Endothelial cell of umbilical vein (primary cell): ENCODE measurements around the gene ABCA1. TPM values are rescaled to one million over a fixed set of nuclear protein-coding genes. Genes with fewer than 3 reads are reported as not detected.
A peak's percentile ranks its signal among the peaks of the same experiment; 100 is the strongest.

Source experiments
- BruUV-seq: library from RNA; stranded (reverse); fragments of 400-500 nt; replicated peaks from 2 replicates; lab custom pipeline; 2021; lab: Mats Ljungman, UMichigan
- CTCF ChIA-PET: fragments of 300-600, 350-600 bp; sonication (Branson Sonifier 250); formaldehyde crosslinking; loops from one replicate; lab custom pipeline; 2021; ENCODE audit warnings: antibody characterized with exemption, inconsistent platforms; lab: Charles Lee
- POLR2A ChIA-PET: fragments of 300-600, 350-600 bp; sonication (Branson Sonifier 250); formaldehyde crosslinking; loops from one replicate; lab custom pipeline; 2021; ENCODE audit warnings: antibody characterized with exemption, inconsistent platforms; lab: Charles Lee
- DNase-seq: peaks from one replicate; pipeline ENCODE4 v3.0.0-alpha.2; 2011; ENCODE audit warnings: low read depth, low spot score
- FAIRE-seq: peaks from 2 replicates; lab custom pipeline; 2011; peaks lifted over from hg19 to GRCh38; lab: Jason Lieb, UNC
- H2AFZ ChIP-seq: 2 replicates; pipeline ENCODE4 v1.6.0; 2012; ENCODE audit warnings: low read depth, low read length, control low read depth, inconsistent platforms
- H3K27ac ChIP-seq: 2 replicates; pipeline ENCODE4 v1.5.1; 2011; ENCODE audit warnings: low read depth, mild to moderate bottlenecking, control low read depth, low read length, moderate library complexity; ENCODE audit not compliant: insufficient read depth
- H3K27me3 ChIP-seq, 2 experiments: 2 replicates each; pipeline versions ENCODE4 v1.6.0 to v1.6.1; 2011; ENCODE audit warnings: low read length in 2 of 2, mixed read lengths in 1 of 2; ENCODE audit not compliant: control insufficient read depth in 2 of 2, insufficient read depth in 2 of 2
- H3K36me3 ChIP-seq, 2 experiments: 2 replicates in 1 of 2; 3 replicates in 1 of 2; pipeline ENCODE4 v1.5.1; 2011; ENCODE audit warnings: low read length in 2 of 2, mild to moderate bottlenecking in 1 of 2, moderate library complexity in 1 of 2; ENCODE audit not compliant: control insufficient read depth in 2 of 2, insufficient read depth in 2 of 2; ENCODE audit errors: extremely low read depth in 1 of 2
- H3K4me1 ChIP-seq: 3 replicates; pipeline ENCODE4 v1.5.1; 2011; ENCODE audit warnings: mild to moderate bottlenecking, low read length; ENCODE audit not compliant: control insufficient read depth, insufficient read depth; ENCODE audit errors: extremely low read depth
- H3K4me2 ChIP-seq: 2 replicates; pipeline ENCODE4 v1.6.1; 2011; ENCODE audit warnings: low read length, control low read depth, mixed read lengths; ENCODE audit not compliant: insufficient read depth
- H3K4me3 ChIP-seq, 3 experiments: fragments of 200-600 bp in 1 of 3; sonication (generic), shearing (Covaris generic) in 1 of 3; replicated peaks in 1 of 3; 2 replicates each; pipeline ENCODE4 v1.5.1; 2011 to 2016; ENCODE audit warnings: control low read depth in 3 of 3, low read length in 3 of 3, mild to moderate bottlenecking in 2 of 3, inconsistent platforms in 1 of 3, low read depth in 1 of 3, moderate library complexity in 1 of 3; ENCODE audit not compliant: insufficient read depth in 1 of 3
- H3K79me2 ChIP-seq: 2 replicates; pipeline ENCODE4 v1.6.0; 2012; ENCODE audit warnings: low read length, inconsistent platforms; ENCODE audit not compliant: control insufficient read depth, insufficient read depth
- H3K9ac ChIP-seq: replicated peaks from 2 replicates; pipeline ENCODE3; 2011; ENCODE audit warnings: low read length, control low read depth; ENCODE audit not compliant: insufficient read depth; ENCODE audit errors: extremely low read depth
- H3K9me1 ChIP-seq: replicated peaks from 3 replicates; pipeline ENCODE4 v1.6.0; 2011; ENCODE audit warnings: mild to moderate bottlenecking, low read length; ENCODE audit not compliant: control insufficient read depth, insufficient read depth; ENCODE audit errors: extremely low read depth
- H3K9me3 ChIP-seq: replicated peaks from 2 replicates; pipeline ENCODE4 v1.5.1; 2012; ENCODE audit warnings: low read length, inconsistent platforms; ENCODE audit not compliant: control insufficient read depth, insufficient read depth
- H4K20me1 ChIP-seq: replicated peaks from 2 replicates; pipeline ENCODE3; 2011; ENCODE audit warnings: mild to moderate bottlenecking, low read length; ENCODE audit not compliant: control insufficient read depth, insufficient read depth; ENCODE audit errors: extremely low read depth
- EZH2 ChIP-seq: IDR thresholded peaks from 2 replicates; pipeline ENCODE4 v1.6.1; 2012; ENCODE audit warnings: borderline replicate concordance, low read depth, mild to moderate bottlenecking, moderate library complexity, low read length, inconsistent platforms; ENCODE audit not compliant: severe bottlenecking
- FOS ChIP-seq: IDR thresholded peaks from 2 replicates; pipeline ENCODE4 v1.6.1; 2011; ENCODE audit warnings: mild to moderate bottlenecking, low read length, moderate library complexity, borderline replicate concordance; ENCODE audit not compliant: insufficient read depth
- GATA2 ChIP-seq: IDR thresholded peaks from 2 replicates; pipeline ENCODE4 v1.7.0; 2011; ENCODE audit warnings: low read depth, mild to moderate bottlenecking, moderate library complexity, mixed read lengths, low read length; ENCODE audit not compliant: insufficient read length, insufficient read depth
- JUN ChIP-seq: IDR thresholded peaks from 2 replicates; pipeline ENCODE4 v1.6.1; 2011; ENCODE audit warnings: borderline replicate concordance, low read depth; ENCODE audit not compliant: insufficient read length, insufficient read depth
- MAX ChIP-seq: IDR thresholded peaks from 2 replicates; pipeline ENCODE4 v1.6.1; 2011; ENCODE audit not compliant: insufficient read depth, insufficient read length
- MYC ChIP-seq: IDR thresholded peaks from one replicate; pipeline ENCODE4 v1.6.1; 2011; ENCODE audit warnings: mild to moderate bottlenecking, low read depth, low read length
- POLR2A ChIP-seq: IDR thresholded peaks from 2 replicates; pipeline ENCODE4 v1.6.1; 2012; ENCODE audit warnings: low read depth, mild to moderate bottlenecking, control low read depth, low read length
- POLR2AphosphoS5 ChIP-seq: IDR thresholded peaks from 2 replicates; pipeline ENCODE4 v1.6.1; 2012; ENCODE audit warnings: low read depth, mild to moderate bottlenecking, control low read depth, low read length, moderate library complexity; ENCODE audit not compliant: insufficient read depth
- dilution Hi-C: fragments of 300-500 bp; cut with MboI; formaldehyde crosslinking; loops from one replicate; pipeline ENCODE4 v1.15.0; 2019; ENCODE audit warnings: low sequenced_read_pairs; ENCODE audit not compliant: extremely low pct_ligation_motif_present
- intact Hi-C: fragments of 100-400 bp; cut with micrococcal nuclease; formaldehyde crosslinking; loops from one replicate; pipeline ENCODE4 v1.10.0; 2022
- polyA plus RNA-seq, 4 experiments: library from polyadenylated mRNA; depleted of rRNA in 3 of 4; stranded (reverse) in 3 of 4; unstranded in 1 of 4; fragments of >200 nt; gene quantifications; 2 replicates each; pipeline versions ENCODE4 v1.2.1 to v1.2.3, GENCODE V29; 2011 to 2012; ENCODE audit warnings: missing spikeins in 1 of 4
- total RNA-seq: library from RNA; stranded (reverse); gene quantifications from 2 replicates; pipeline ENCODE4 v1.2.3, GENCODE V29; 2021
- TF ChIP-seq, protein P1 (sequence below), 2 donors: IDR thresholded peaks; 1 replicate in 1 of 2; 2 replicates in 1 of 2; pipeline ENCODE4 v1.5.1; 2011; ENCODE audit warnings: low read length in 2 of 2, mild to moderate bottlenecking in 2 of 2, moderate library complexity in 2 of 2, control low read depth in 1 of 2, inconsistent platforms in 1 of 2, low read depth in 1 of 2; ENCODE audit not compliant: insufficient read depth in 1 of 2; ENCODE audit errors: extremely low read depth in 1 of 2

ABCA1 gene
- total and polyA plus RNA-seq, 2 donors (not counting 3 experiments of a cell fraction or from before 2014, with no cell fraction given), result 2.4 to 9.8 TPM

- no peak overlapping the region for H3K9ac ChIP-seq
- H2AFZ ChIP-seq, result no peak overlapping the region
- no peak overlapping the region for H3K4me2 ChIP-seq
- intact Hi-C loops, result no loop called here
- H3K9me1 ChIP-seq, result no peaks in the 10 kb centered on the region
- no peak overlapping the region for H3K4me3 ChIP-seq
- H4K20me1 ChIP-seq, result no peaks in the 10 kb centered on the region
- no peaks in the 10 kb centered on the region for H3K79me2 ChIP-seq
- H3K36me3 ChIP-seq, result no peaks in the 10 kb centered on the region
- POLR2A ChIA-PET, result no interaction called here
- DNase-seq, result peak; percentile 49
- no peak for TF ChIP-seq EZH2
- TF ChIP-seq FOS, result peak; percentile 45
- TF ChIP-seq POLR2A, result no peak
- TF ChIP-seq GATA2, result no peak
- TF ChIP-seq JUN, result peak; percentile 47
- H3K27me3 ChIP-seq, result peaks cover 0 to 2% of the 10 kb centered on the region in 2 experiments
- H3K4me1 ChIP-seq, result peaks cover 4% of the 10 kb centered on the region
- FAIRE-seq, result no peak
- dilution Hi-C loops, result no loop called here
- no peaks in the 10 kb centered on the region for H3K9me3 ChIP-seq
- no TSS peak for BruUV-seq
- no peak overlapping the region for H3K27ac ChIP-seq
- CTCF ChIA-PET, result no interaction called here
Measured at GRCh38 chr9:104961238-104961637, 33.3 kb upstream of the ABCA1 start.

DNA sequence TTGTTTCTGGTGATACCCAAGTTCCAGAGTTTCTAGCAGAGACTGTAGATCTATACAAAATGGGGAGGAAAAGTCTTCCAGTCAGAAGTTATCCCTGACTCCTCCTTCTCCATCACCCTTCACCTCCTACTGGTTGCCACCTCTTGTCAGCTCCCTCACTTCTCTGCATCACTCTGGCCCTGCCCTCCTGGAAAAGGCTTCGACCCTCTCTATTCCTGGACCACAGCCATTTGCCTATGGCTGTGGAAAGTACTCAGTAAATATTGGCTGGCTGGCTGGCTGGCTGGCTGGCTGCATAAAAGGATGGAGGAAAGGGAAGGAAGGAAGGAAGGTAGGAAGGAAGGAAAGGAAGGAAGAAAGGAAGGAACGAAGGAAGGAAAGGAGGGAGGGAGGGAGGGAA is 32.7 kb upstream of the ABCA1 start:
- BruUV-seq, result no TSS peak
- ChIA-PET POLR2A (no interaction called here), CTCF (no interaction called here)
- dilution Hi-C loops (no loop called here), intact Hi-C loops (no loop called here)
- Histone ChIP-seq H3K9me3 (no peaks in the 10 kb centered on the region), H3K27ac (no peak overlapping the region), H4K20me1 (no peaks in the 10 kb centered on the region), H3K4me2 (no peak overlapping the region), H3K9me1 (no peaks in the 10 kb centered on the region), H3K4me3 (no peak overlapping the region), H3K79me2 (no peaks in the 10 kb centered on the region), H2AFZ (no peak overlapping the region), H3K4me1 (peaks cover 4% of the 10 kb centered on the region), H3K36me3 (no peaks in the 10 kb centered on the region), H3K27me3 (peaks cover 0 to 2% of the 10 kb centered on the region in 2 experiments), H3K9ac (no peak overlapping the region)
- FAIRE-seq (no peak), DNase-seq (no peak)
- no peak for TF ChIP-seq JUN
- TF ChIP-seq MYC, result no peak
- no peak for TF ChIP-seq MAX
- no peak for TF ChIP-seq GATA2
- TF ChIP-seq EZH2, result no peak
- TF ChIP-seq, protein P1, sequence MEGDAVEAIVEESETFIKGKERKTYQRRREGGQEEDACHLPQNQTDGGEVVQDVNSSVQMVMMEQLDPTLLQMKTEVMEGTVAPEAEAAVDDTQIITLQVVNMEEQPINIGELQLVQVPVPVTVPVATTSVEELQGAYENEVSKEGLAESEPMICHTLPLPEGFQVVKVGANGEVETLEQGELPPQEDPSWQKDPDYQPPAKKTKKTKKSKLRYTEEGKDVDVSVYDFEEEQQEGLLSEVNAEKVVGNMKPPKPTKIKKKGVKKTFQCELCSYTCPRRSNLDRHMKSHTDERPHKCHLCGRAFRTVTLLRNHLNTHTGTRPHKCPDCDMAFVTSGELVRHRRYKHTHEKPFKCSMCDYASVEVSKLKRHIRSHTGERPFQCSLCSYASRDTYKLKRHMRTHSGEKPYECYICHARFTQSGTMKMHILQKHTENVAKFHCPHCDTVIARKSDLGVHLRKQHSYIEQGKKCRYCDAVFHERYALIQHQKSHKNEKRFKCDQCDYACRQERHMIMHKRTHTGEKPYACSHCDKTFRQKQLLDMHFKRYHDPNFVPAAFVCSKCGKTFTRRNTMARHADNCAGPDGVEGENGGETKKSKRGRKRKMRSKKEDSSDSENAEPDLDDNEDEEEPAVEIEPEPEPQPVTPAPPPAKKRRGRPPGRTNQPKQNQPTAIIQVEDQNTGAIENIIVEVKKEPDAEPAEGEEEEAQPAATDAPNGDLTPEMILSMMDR (IDR thresholded peaks at IDR 0.05; ENCODE audit: extremely low read depth in 1 of 2, insufficient read depth in 1 of 2, low read depth in 1 of 2, low read length in 2 of 2), result no peak
- TF ChIP-seq POLR2A, result no peak
- no peak for TF ChIP-seq POLR2AphosphoS5
